Stimulated activated CD4-positive, alpha-beta T cell treated with anti-CD3 and anti-CD28 coated beads, Interleukin-1b, Interleukin-23, amount 100 ng/mL, for 4 hours (primary cell): ENCODE results near the gene PDIA4.

Experiments used
- DNase-seq, 2 donors: peaks; one replicate each; pipeline ENCODE4 v3.0.0-alpha.2; 2020; ENCODE audit warnings: low read depth in 2 of 2

The PDIA4 gene

GRCh38 chr7:148964483-148965267 lies 63.6 kb downstream of the PDIA4 start:
- no peak for DNase-seq

DNA sequence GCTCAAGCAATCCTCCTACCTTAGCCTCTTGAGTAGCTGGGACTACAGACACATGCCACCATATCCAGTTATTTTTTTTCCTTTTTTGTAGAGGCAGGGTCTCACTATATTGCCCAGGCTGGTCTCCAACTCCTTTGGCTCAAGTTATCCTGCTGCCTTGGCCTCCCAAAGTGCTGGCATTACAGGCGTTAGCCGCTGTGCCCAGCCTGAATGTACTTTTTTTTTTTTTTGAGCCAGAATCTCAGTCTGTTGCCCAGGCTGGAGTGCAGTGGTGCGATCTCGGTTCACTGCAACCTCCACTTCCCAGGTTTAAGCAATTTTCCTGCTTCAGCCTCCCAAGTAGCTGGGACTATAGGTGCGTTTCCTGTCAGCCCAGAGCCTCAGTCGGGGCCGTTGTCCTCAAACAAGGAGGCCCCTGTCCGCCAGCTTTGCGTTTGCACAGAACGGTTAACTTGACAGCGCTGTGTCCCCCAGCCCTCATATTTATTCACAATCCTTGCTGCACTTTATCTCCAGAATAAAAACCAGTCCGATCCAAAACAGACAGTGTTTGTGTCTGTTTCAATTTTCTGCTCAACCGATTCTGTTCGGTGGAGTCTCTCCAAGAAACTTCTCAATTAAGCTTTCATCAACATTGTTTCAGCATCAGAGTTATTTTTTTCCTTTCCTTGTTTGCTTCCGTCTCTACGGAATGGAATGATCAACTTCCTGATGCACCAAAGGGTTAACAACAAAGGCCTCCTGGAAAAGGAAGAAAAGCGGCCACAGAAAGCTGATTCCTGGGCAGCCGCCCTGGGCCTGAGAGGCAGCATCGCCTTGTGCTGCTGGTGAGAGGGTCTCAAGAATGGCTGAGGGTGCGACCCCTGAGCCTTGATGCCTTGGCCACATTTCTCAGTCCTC lies 64.5 kb downstream of the PDIA4 start:
- DNase-seq = no peak

GRCh38 chr7:148962823-148963582 lies 65.3 kb downstream of the PDIA4 start:
- DNase-seq = peak; percentile 49 to 56

DNA sequence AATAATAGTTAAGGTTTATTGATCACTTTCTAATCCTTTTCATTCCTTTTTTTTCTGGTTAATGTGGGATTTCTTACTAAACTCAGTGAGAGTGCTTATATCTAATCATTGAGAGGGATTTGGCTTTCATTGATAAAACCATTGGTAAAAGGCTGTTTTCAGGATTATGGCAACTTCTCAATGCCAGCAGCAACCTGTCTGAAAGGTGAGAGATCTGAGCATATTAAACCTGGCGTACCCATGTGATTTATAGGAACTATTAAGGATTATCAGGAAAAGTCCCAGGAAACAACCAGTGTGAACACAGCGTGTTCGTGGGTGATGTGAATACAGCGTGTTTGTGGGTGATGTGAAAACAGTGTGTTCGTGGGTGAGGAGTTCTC lies 65.9 kb downstream of the PDIA4 start:
- no peak for DNase-seq

- DNase-seq = no peak
Measured at GRCh38 chr7:148959726-148960125, 68.6 kb downstream of the PDIA4 start.

GRCh38 chr7:148958061-148958460 lies 70.2 kb downstream of the PDIA4 start:
- DNase-seq = no peak

- no peak for DNase-seq
Measured at GRCh38 chr7:148954766-148955165, 73.5 kb downstream of the PDIA4 start.

- no peak for DNase-seq
Measured at GRCh38 chr7:148953676-148954075, 74.6 kb downstream of the PDIA4 start.
